ENCODE data around the gene ATG2B.

ATG2B gene, protein sequence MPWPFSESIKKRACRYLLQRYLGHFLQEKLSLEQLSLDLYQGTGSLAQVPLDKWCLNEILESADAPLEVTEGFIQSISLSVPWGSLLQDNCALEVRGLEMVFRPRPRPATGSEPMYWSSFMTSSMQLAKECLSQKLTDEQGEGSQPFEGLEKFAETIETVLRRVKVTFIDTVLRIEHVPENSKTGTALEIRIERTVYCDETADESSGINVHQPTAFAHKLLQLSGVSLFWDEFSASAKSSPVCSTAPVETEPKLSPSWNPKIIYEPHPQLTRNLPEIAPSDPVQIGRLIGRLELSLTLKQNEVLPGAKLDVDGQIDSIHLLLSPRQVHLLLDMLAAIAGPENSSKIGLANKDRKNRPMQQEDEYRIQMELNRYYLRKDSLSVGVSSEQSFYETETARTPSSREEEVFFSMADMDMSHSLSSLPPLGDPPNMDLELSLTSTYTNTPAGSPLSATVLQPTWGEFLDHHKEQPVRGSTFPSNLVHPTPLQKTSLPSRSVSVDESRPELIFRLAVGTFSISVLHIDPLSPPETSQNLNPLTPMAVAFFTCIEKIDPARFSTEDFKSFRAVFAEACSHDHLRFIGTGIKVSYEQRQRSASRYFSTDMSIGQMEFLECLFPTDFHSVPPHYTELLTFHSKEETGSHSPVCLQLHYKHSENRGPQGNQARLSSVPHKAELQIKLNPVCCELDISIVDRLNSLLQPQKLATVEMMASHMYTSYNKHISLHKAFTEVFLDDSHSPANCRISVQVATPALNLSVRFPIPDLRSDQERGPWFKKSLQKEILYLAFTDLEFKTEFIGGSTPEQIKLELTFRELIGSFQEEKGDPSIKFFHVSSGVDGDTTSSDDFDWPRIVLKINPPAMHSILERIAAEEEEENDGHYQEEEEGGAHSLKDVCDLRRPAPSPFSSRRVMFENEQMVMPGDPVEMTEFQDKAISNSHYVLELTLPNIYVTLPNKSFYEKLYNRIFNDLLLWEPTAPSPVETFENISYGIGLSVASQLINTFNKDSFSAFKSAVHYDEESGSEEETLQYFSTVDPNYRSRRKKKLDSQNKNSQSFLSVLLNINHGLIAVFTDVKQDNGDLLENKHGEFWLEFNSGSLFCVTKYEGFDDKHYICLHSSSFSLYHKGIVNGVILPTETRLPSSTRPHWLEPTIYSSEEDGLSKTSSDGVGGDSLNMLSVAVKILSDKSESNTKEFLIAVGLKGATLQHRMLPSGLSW (N-terminal part only)

DNA sequence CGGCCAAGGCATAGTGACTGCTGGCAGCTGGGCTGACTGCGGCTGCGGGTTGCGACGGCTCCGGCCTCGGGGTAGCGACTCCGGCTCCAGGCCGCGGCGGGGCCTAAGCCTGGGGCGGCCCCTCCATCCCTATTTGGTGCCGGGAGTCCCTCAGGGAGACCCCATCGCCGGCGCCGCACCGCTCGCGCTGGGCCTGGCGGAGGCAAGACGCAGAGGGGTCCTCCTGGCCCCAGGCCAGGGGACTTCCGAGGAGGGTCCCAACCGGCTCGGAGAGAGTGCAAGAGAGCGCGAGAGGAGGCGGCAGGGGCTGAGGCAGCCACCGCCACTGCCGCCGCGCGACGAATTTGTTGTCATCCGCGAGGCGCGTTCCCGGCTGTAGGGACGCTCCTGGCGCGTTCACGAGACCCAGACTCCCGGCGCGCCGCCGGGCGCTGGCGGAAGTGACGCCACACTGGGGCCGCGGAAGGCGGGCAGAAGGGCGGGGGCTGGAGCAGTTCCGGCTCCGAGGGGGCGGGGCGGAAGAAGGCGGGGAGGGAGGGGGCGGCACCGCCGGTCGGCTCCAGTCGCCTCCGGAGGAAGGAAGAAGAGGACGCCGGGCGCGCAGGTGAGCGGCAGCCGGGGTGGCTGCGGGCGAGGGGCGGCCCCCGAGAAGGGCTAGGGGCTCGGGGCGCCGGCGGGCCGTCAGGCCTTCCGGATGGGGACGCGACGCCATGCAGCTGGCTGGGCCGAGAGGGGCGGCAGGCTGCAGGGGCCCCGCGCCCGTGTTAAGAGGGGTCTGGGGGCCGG, at the start of gene ATG2B, which contains the start of gene GSKIP:
TSS of gene ATG2B (minus strand) at position 377 of the 786 bp plus-strand sequence. CDS start at position 12, 365 bp downstream.
TSS of gene GSKIP (plus strand) at position 562 of the 786 bp plus-strand sequence. CDS start 18,722 bp downstream, outside the sequence.
- peak; percentile 94 for DNase-seq (ENCODE audit: low read depth, low spot score)

GRCh38 chr14:96410119-96410518, 47.0 kb upstream of the ATG2B start:
- DNase-seq (ENCODE audit: low read depth, low spot score) = no peak

DNA sequence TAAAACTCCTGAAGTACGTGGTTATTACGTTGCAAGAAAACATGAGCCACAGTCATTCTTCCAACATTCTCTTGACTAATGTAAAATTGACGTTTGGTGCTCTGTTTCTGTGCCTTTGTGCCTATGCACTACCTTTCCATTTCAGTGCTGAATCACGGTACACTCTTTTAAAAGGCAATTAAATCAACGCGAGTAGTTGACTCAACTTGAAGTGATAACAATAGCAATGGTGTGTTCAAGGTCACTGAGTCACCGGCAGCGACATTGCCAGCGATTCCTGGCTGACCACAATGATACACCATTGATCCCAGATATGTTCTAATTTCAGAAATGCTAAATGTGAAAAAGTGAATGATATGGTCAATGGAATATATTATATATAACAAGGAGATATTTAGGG, 46.6 kb upstream of the ATG2B start:
- DNase-seq (ENCODE audit: low read depth, low spot score) = no peak

DNA sequence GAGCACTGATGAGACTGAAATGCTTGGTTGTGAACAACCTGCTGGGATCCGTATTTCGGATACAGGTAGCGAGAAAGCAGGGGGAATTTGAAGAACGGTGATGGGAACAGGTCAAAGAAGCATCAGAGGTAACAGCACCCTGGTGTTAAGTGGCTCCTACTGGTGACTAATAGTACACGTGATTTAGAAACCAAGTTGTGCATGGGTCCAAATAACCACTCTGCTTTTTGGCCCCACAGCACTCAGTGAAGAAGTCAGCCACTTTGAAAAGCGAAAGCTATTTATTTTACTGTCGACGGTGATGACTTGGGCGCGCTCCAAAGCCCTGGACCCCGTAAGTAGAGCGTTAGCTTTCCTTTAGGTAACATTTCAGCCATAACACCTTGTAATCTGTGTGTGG, 45.5 kb upstream of the ATG2B start:
- no peak for DNase-seq (ENCODE audit: low read depth, low spot score)

- no peak for DNase-seq (ENCODE audit: low read depth, low spot score)
Measured at GRCh38 chr14:96407935-96408570, 44.9 kb upstream of the ATG2B start.

DNA sequence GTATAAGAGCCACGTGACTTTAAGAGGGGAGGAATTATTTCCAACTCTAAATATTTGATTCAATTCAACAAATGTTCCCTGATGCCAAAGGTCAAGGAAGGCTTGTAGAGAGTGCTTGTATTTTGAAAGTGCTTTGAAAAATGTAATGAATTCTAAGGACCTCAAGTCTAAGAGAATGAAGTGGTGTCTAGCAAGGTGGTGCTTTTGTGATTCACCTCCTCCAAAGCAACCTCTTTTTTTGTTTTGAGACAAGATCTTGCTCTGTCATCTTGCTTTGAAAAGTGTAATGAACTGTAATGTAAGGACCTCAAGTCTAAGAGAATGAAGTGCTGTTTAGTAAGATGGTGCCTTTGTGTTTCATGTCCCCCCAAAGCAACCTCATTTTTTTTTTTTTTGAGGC, 42.5 kb upstream of the ATG2B start:
- no peak for DNase-seq (ENCODE audit: low read depth, low spot score)

DNA sequence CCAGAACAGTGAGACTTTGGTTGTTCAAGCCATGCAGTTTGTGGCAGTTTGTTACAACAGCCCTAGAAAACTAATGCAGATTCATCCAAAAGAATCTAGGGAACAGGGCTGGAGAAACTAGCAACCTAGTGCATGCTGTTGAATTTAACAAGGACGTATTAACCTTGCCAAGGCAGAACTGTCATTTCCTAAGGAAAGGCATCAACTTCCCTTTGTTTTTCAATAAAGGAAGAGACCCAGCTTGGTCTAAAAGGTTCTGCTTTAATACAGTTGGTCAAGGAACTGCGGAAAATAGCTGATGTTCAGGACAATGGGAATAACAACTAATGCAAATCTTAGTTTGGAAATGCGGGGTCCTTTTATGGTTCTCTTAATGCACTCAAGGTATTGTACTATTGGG, 40.3 kb upstream of the ATG2B start:
- DNase-seq (ENCODE audit: low read depth, low spot score) = no peak

DNA sequence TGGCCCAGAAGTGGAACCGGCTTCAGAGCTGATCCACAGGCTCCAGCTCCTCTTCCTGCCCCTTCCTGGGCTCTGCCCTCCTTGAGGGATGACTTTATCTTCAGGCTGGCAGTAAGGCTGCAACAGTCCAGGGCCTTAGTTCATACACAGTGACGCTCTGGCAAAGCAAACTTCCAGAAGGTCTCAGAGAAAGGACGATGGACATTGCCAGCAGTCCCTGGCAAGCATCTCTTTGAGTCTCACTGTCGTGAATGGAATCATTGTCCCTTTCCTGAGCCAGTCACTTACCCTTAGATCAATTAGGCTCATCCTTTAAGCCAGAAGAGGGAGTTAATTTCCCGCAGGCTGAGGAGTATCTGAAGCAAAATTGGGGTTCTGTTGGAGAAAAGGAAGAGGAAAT, 37.4 kb upstream of the ATG2B start:
- no peak for DNase-seq (ENCODE audit: low read depth, low spot score)

GRCh38 chr14:96399405-96399804, 36.3 kb upstream of the ATG2B start:
- no peak for DNase-seq (ENCODE audit: low read depth, low spot score)

DNA sequence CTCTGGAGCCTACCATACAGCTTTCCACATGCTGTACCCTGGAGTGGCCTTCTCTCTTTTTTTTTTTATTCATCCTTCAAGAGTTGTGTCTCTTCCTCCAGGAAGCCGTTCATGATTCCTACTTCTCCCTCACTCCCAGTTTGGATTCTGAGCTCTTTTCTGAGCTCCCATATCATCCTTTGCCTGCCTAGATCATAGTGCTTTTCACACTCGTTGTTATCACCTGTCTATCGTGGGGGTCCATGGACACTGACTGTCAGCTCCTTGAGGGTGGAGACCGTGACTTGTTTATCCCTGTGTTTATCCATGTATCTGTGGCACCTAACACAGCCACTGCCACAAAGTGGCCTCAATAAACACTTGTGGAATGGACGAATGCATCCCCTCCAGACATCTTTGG, 35.8 kb upstream of the ATG2B start:
- DNase-seq (ENCODE audit: low read depth, low spot score) = no peak

DNA sequence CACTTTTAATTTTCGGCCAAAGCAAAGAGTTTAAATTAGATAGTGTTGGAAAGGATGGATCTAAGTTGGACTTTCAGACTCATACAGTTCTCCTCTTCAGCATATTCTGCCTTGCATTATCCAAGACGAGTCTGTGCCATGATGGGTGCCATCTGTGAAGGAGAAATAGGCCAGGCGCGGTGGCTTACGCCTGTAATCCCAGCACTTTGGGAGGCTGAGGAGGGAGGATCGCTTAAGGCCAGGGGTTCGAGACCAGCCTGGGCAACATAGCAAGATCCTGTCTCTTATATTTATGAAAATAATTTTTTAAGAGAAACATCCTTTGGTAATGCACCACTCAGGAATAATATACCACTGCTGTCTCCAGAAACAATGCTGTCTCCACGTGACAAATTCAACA, 35.3 kb upstream of the ATG2B start:
- DNase-seq (ENCODE audit: low read depth, low spot score) = no peak

- DNase-seq (ENCODE audit: low read depth, low spot score) = no peak
Measured at GRCh38 chr14:96394047-96394815, 31.1 kb upstream of the ATG2B start.

- DNase-seq (ENCODE audit: low read depth, low spot score) = no peak
Measured at GRCh38 chr14:96393071-96393691, 30.0 kb upstream of the ATG2B start.

DNA sequence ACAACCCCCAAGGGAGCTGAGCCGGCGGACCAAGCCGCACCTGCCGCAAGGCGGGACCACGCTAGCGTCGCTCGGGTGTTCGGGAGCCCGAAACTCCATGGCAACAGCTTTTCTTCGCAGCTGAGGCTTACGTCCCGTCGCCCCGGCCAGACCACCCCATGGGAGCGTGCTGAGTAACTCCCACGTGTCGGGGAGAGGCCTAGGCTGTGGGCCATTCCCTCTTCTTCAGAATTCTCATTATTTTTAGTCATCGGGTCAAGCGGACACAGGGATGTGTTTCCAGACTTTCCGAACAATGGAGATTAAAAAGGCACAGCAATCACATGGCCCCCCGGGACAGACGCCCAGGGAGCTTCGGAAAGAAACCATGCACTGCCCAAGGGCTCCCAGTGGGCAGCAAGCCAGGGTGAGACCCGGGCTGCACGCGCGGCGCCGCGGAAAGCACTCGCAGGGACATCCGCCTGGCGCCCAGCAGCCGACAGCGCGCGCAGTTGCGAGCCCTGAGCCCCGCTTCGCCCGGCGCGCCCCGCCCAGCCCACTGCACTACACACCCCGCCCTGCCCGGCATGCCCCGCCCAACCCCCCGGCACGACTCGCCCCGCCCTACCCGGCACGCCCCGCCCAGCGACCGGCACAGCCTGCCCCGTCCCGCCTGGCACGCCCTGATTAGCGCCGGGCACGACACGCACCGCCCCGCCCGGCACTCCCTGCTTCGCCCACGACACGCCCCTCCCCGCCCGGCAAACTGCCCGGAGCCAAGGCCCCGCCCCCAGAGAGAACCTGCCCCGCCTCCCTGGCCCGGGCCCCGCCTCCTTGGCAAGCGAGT, 28.4 kb upstream of the ATG2B start:
- peak; percentile 83 for DNase-seq (ENCODE audit: low read depth, low spot score)

- no peak for DNase-seq (ENCODE audit: low read depth, low spot score)
Measured at GRCh38 chr14:96390965-96391292, 27.8 kb upstream of the ATG2B start.

DNA sequence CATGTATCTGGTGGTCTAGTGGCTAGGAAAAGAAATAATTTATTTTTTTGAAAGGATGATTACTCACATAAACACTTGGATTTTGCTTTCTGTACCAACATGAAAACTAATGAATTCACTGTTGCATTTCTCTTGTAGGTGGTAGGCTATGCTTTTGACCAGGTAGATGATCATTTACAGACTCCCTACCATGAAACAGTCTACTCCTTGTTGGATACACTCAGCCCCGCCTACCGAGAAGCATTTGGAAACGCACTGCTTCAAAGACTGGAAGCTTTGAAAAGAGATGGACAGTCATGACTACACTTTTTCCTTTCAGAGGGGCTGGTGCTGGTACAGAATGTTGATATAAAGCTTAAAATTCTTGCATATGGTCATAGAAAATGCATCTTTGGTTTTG, 22.2 kb upstream of the ATG2B start:
- DNase-seq (ENCODE audit: low read depth, low spot score) = no peak

- no peak for DNase-seq (ENCODE audit: low read depth, low spot score)
Measured at GRCh38 chr14:96384740-96385139, 21.6 kb upstream of the ATG2B start.

DNA sequence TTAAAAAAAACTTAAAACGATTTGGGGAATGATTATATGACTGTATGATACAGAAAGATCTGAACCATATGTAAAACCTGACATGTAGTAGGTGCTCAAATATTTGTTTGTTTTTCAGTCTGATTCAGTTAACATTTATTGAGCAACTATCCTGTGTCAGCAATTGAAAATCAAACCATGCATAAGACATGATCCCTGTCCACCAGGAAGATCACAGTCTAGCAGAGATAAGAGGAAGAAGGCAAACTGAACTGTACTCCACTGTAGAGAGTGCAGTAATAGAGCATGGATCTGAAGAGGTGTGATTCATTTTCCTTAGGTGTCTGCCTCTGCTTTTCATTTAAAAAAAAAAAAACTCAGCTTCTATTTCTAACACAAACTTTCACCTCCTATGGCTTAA, 20.9 kb upstream of the ATG2B start:
- DNase-seq (ENCODE audit: low read depth, low spot score) = no peak

- no peak for DNase-seq (ENCODE audit: low read depth, low spot score)
Measured at GRCh38 chr14:96383445-96383844, 20.3 kb upstream of the ATG2B start.
